SK-N-SH (cell line): ENCODE results near the gene RBBP8NL. TPM values are rescaled to one million over a fixed set of nuclear protein-coding genes. Genes with fewer than 3 reads are reported as not detected.

Experiments
- CTCF ChIA-PET: fragments of 300-600, 350-600 bp; formaldehyde crosslinking; extraction: SDS; loops from one replicate; lab custom pipeline; 2021; lab: Yijun Ruan, JAX
- POLR2A ChIA-PET: fragments of 350-600 bp; sonication (Branson Sonifier 250); formaldehyde crosslinking; extraction: SDS; loops from one replicate; lab custom pipeline; 2020; ENCODE audit warnings: antibody characterized with exemption, inconsistent platforms; lab: Yijun Ruan, JAX
- DNase-seq: peaks from one replicate; pipeline ENCODE4 v3.0.0; 2012
- H2AFZ ChIP-seq: fragments of 200-600 bp; sonication (generic); 2 replicates; pipeline ENCODE4 v1.8.1; 2016; ENCODE audit warnings: antibody characterized with exemption, mild to moderate bottlenecking, low read depth
- H3F3A ChIP-seq: fragments of 200-600 bp; sonication (generic); replicated peaks from 2 replicates; pipeline ENCODE3; 2016; ENCODE audit warnings: antibody characterized with exemption, mild to moderate bottlenecking; ENCODE audit not compliant: insufficient read depth
- H3K27ac ChIP-seq, 2 experiments: fragments of 200-500 bp in 1 of 2; fragments of 200-600 bp in 1 of 2; sonication (Bioruptor generic) in 1 of 2; sonication (generic), shearing (Covaris generic) in 1 of 2; 2 replicates each; pipeline versions ENCODE4 v1.5.1 to v1.6.1; 2014 to 2016; ENCODE audit warnings: low read depth in 2 of 2, inconsistent platforms in 1 of 2, low read length in 1 of 2, mild to moderate bottlenecking in 1 of 2, mixed read lengths in 1 of 2
- H3K27me3 ChIP-seq: fragments of 200-600 bp; sonication (generic), shearing (Covaris generic); 2 replicates; pipeline ENCODE4 v1.6.1; 2016; ENCODE audit warnings: mixed run types; ENCODE audit not compliant: insufficient read depth
- H3K36me3 ChIP-seq, 2 experiments: fragments of 200-500 bp in 1 of 2; fragments of 200-600 bp in 1 of 2; sonication (Bioruptor generic) in 1 of 2; sonication (generic) in 1 of 2; replicated peaks in 1 of 2; 2 replicates each; pipeline versions ENCODE3 to v1.5.1; 2014 to 2016; ENCODE audit warnings: low read length in 1 of 2, mild to moderate bottlenecking in 1 of 2; ENCODE audit not compliant: insufficient read depth in 2 of 2, control insufficient read depth in 1 of 2
- H3K4me1 ChIP-seq, 2 experiments: fragments of 200-500 bp in 1 of 2; fragments of 200-600 bp in 1 of 2; sonication (Bioruptor generic) in 1 of 2; sonication (generic), shearing (Covaris generic) in 1 of 2; 2 replicates each; pipeline versions ENCODE4 v1.5.1 to v1.6.1; 2014 to 2016; ENCODE audit warnings: low read depth in 1 of 2, low read length in 1 of 2, mixed run types in 1 of 2; ENCODE audit not compliant: insufficient read depth in 2 of 2, control insufficient read depth in 1 of 2
- H3K4me2 ChIP-seq: fragments of 200-600 bp; sonication (generic), shearing (Covaris generic); 2 replicates; pipeline ENCODE4 v1.6.1; 2017; ENCODE audit warnings: mixed run types
- H3K4me3 ChIP-seq, 2 experiments: fragments of 200-500 bp in 1 of 2; fragments of 200-600 bp in 1 of 2; sonication (Bioruptor generic) in 1 of 2; sonication (generic), shearing (Covaris generic) in 1 of 2; 2 replicates each; pipeline versions ENCODE4 v1.5.1 to v1.8.1; 2014 to 2016; ENCODE audit warnings: low read depth in 2 of 2, inconsistent platforms in 1 of 2, low read length in 1 of 2, mild to moderate bottlenecking in 1 of 2, mixed read lengths in 1 of 2, moderate library complexity in 1 of 2
- H3K79me2 ChIP-seq: fragments of 200-600 bp; sonication (generic); 2 replicates; pipeline ENCODE4 v1.8.1; 2017; ENCODE audit warnings: mild to moderate bottlenecking; ENCODE audit not compliant: insufficient read depth
- H3K9ac ChIP-seq: fragments of 200-600 bp; sonication (generic); 2 replicates; pipeline ENCODE4 v1.6.1; 2017; ENCODE audit warnings: mixed run types
- H3K9me2 ChIP-seq: fragments of 200-600 bp; sonication (generic); 2 replicates; pipeline ENCODE4 v1.6.1; 2017; ENCODE audit warnings: mixed run types
- H3K9me3 ChIP-seq: fragments of 200-600 bp; sonication (generic); 2 replicates; pipeline ENCODE4 v1.6.1; 2017; ENCODE audit warnings: mixed run types, mild to moderate bottlenecking, moderate library complexity
- H4K20me1 ChIP-seq: fragments of 200-600 bp; sonication (generic); 2 replicates; pipeline ENCODE4 v1.6.1; 2017; ENCODE audit warnings: mild to moderate bottlenecking, mixed run types; ENCODE audit not compliant: insufficient read depth
- EZH2phosphoT487 ChIP-seq: fragments of 200-600 bp; sonication (generic); IDR thresholded peaks from 2 replicates; pipeline ENCODE4 v1.6.1; 2017; ENCODE audit warnings: low read depth, mixed run types, mild to moderate bottlenecking, antibody characterized with exemption, moderate library complexity, borderline replicate concordance
- FOSL2 ChIP-seq: IDR thresholded peaks from 2 replicates; pipeline ENCODE4 v1.4.0; 2012; ENCODE audit warnings: low read depth, mild to moderate bottlenecking, moderate library complexity, borderline replicate concordance
- FOXM1 ChIP-seq: IDR thresholded peaks from 2 replicates; pipeline ENCODE4 v1.4.0; 2012; ENCODE audit warnings: low read depth, mild to moderate bottlenecking
- GATA2 ChIP-seq: sonication (generic); formaldehyde crosslinking; IDR thresholded peaks from 2 replicates; pipeline ENCODE4 v1.5.0; 2020; ENCODE audit warnings: mild to moderate bottlenecking, missing genetic modification reagents
- JUND ChIP-seq: IDR thresholded peaks from 2 replicates; pipeline ENCODE4 v1.4.0; 2012
- POLR2AphosphoS5 ChIP-seq: IDR thresholded peaks from 2 replicates; pipeline ENCODE4 v1.6.1; 2012; ENCODE audit warnings: low read depth, low read length
- RCOR1 ChIP-seq: fragments of 150-350 bp; IDR thresholded peaks from 2 replicates; pipeline ENCODE4 v1.6.1; 2017; ENCODE audit warnings: antibody characterized with exemption, low read length
- RFX5 ChIP-seq: IDR thresholded peaks from 2 replicates; pipeline ENCODE4 v1.6.1; 2012; ENCODE audit warnings: mild to moderate bottlenecking, improper control_type of control experiment, low read length
- RXRA ChIP-seq: IDR thresholded peaks from 2 replicates; pipeline ENCODE4 v1.4.0; 2012; ENCODE audit warnings: low read depth, mild to moderate bottlenecking, borderline replicate concordance
- SIN3A ChIP-seq: IDR thresholded peaks from 2 replicates; pipeline ENCODE4 v1.6.1; 2012; ENCODE audit warnings: low read depth, mild to moderate bottlenecking, low read length, moderate library complexity, borderline replicate concordance
- SMC3 ChIP-seq: IDR thresholded peaks from 2 replicates; pipeline ENCODE4 v1.6.1; 2012; ENCODE audit warnings: low read depth, low read length, improper control_type of control experiment
- TAF1 ChIP-seq: IDR thresholded peaks from 2 replicates; pipeline ENCODE4 v1.6.1; 2012; ENCODE audit warnings: low read depth, mild to moderate bottlenecking, low read length, moderate library complexity, borderline replicate concordance
- TCF12 ChIP-seq: IDR thresholded peaks from 2 replicates; pipeline ENCODE4 v1.4.0; 2012
- TEAD4 ChIP-seq: IDR thresholded peaks from 2 replicates; pipeline ENCODE4 v1.4.0; 2012; ENCODE audit warnings: mild to moderate bottlenecking, borderline replicate concordance; ENCODE audit not compliant: insufficient read depth
- WGBS: methylation state at CpG from one replicate; pipeline ENCODE4 v1.1.6; 2017; ENCODE audit warnings: low lambda C conversion rate; 5-methylcytosine and 5-hydroxymethylcytosine counted together
- polyA plus RNA-seq, 3 experiments: library from polyadenylated mRNA; depleted of rRNA; stranded (reverse); fragments of >200 nt; gene quantifications; 2 replicates each; pipeline ENCODE4 v1.2.3, GENCODE V29; 2012
- TF ChIP-seq, protein P1 (sequence below): IDR thresholded peaks from 2 replicates; pipeline ENCODE4 v1.4.0; 2012; ENCODE audit warnings: low read depth, borderline replicate concordance
- TF ChIP-seq, protein P2 (sequence below): IDR thresholded peaks from 2 replicates; pipeline ENCODE4 v1.4.0; 2012; ENCODE audit warnings: low read depth
- TF ChIP-seq, protein P3 (sequence below): IDR thresholded peaks from 2 replicates; pipeline ENCODE4 v1.6.1; 2012; ENCODE audit warnings: mild to moderate bottlenecking, low read depth, low read length, moderate library complexity
- TF ChIP-seq, protein P4 (sequence below): fragments of 150-350 bp; IDR thresholded peaks from 2 replicates; pipeline ENCODE4 v1.6.1; 2017; ENCODE audit warnings: antibody characterized with exemption, low read length, low read depth, borderline replicate concordance
- TF ChIP-seq, protein P5 (sequence below): IDR thresholded peaks from 2 replicates; pipeline ENCODE4 v1.4.0; 2012; ENCODE audit warnings: low read depth, borderline replicate concordance
- TF ChIP-seq, protein P6 (sequence below): fragments of 150-350 bp; IDR thresholded peaks from 2 replicates; pipeline ENCODE4 v1.6.1; 2016; ENCODE audit warnings: mild to moderate bottlenecking, low read depth, low read length

The RBBP8NL gene
- polyA plus RNA-seq, 1 of the 3 experiments (the other 2 are of a cell fraction), result not detected

DNA sequence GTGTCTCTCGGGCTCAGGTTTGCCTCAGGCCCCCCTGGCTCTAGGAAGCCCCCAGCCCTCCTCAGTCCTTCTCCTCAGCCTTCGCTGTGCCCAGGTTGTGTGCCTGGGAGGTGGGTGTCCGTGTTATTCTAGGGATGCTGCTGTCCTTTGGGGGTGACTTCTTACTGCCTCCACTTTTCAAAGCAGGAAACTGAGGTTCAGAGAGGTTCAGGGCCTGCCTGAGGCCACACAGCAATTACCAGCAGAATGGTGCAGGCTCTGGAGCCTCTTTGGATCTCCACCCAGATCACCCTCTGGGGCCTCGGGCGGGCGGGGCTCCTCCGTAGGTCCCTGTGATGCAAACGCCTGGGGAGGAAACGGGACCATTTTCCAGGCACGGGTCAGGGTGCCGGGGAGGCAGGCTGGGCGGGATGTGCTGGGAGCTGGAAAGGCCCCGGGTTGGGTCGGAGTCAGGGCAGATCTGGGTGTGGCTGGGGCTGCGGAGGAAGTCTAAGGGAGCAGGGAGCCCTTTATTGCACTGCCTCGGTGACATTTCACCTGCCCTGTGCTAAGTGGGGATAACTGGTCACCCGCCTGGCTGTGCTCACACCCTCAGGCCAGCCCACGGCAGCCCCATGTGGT is 25.2 kb upstream of the RBBP8NL start:
- H3K4me1 ChIP-seq, result peaks cover 0 to 8% of the 10 kb centered on the region in 2 experiments; a peak in 1 of 4 replicates
- no peak overlapping the region for H3K4me3 ChIP-seq
- 73% methylated on average over 12 of the region's 18 CpGs for WGBS
- H3K79me2 ChIP-seq, result no peaks in the 10 kb centered on the region
- no peak overlapping the region for H3K9ac ChIP-seq
- DNase-seq, result no peak
- no peaks in the 10 kb centered on the region for H4K20me1 ChIP-seq
- no peak overlapping the region for H3K4me2 ChIP-seq
- H3K9me3 ChIP-seq, result no peaks in the 10 kb centered on the region
- ChIA-PET CTCF (no interaction called here), POLR2A (no interaction called here)
- H3K27me3 ChIP-seq, result no peaks in the 10 kb centered on the region
- H2AFZ ChIP-seq, result no peak overlapping the region
- H3K27ac ChIP-seq, result no peak overlapping the region
- no peaks in the 10 kb centered on the region for H3K9me2 ChIP-seq
- H3K36me3 ChIP-seq, result no peaks in the 10 kb centered on the region
- TF ChIP-seq SIN3A (no peak), GATA2 (CRISPR knock-in tag) (no peak), FOXM1 (no peak), RCOR1 (no peak), TCF12 (no peak), RXRA (no peak), EZH2phosphoT487 (no peak), JUND (no peak), SMC3 (no peak), TAF1 (no peak), TEAD4 (no peak), FOSL2 (no peak), POLR2AphosphoS5 (no peak), RFX5 (no peak)
- TF ChIP-seq, protein P1, sequence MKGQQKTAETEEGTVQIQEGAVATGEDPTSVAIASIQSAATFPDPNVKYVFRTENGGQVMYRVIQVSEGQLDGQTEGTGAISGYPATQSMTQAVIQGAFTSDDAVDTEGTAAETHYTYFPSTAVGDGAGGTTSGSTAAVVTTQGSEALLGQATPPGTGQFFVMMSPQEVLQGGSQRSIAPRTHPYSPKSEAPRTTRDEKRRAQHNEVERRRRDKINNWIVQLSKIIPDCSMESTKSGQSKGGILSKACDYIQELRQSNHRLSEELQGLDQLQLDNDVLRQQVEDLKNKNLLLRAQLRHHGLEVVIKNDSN, result no peak
- TF ChIP-seq, protein P2, sequence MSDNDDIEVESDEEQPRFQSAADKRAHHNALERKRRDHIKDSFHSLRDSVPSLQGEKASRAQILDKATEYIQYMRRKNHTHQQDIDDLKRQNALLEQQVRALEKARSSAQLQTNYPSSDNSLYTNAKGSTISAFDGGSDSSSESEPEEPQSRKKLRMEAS, result no peak
- TF ChIP-seq, protein P3, sequence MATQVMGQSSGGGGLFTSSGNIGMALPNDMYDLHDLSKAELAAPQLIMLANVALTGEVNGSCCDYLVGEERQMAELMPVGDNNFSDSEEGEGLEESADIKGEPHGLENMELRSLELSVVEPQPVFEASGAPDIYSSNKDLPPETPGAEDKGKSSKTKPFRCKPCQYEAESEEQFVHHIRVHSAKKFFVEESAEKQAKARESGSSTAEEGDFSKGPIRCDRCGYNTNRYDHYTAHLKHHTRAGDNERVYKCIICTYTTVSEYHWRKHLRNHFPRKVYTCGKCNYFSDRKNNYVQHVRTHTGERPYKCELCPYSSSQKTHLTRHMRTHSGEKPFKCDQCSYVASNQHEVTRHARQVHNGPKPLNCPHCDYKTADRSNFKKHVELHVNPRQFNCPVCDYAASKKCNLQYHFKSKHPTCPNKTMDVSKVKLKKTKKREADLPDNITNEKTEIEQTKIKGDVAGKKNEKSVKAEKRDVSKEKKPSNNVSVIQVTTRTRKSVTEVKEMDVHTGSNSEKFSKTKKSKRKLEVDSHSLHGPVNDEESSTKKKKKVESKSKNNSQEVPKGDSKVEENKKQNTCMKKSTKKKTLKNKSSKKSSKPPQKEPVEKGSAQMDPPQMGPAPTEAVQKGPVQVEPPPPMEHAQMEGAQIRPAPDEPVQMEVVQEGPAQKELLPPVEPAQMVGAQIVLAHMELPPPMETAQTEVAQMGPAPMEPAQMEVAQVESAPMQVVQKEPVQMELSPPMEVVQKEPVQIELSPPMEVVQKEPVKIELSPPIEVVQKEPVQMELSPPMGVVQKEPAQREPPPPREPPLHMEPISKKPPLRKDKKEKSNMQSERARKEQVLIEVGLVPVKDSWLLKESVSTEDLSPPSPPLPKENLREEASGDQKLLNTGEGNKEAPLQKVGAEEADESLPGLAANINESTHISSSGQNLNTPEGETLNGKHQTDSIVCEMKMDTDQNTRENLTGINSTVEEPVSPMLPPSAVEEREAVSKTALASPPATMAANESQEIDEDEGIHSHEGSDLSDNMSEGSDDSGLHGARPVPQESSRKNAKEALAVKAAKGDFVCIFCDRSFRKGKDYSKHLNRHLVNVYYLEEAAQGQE, result no peak
- TF ChIP-seq, protein P4, sequence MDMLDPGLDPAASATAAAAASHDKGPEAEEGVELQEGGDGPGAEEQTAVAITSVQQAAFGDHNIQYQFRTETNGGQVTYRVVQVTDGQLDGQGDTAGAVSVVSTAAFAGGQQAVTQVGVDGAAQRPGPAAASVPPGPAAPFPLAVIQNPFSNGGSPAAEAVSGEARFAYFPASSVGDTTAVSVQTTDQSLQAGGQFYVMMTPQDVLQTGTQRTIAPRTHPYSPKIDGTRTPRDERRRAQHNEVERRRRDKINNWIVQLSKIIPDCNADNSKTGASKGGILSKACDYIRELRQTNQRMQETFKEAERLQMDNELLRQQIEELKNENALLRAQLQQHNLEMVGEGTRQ, result no peak
- TF ChIP-seq, protein P5, sequence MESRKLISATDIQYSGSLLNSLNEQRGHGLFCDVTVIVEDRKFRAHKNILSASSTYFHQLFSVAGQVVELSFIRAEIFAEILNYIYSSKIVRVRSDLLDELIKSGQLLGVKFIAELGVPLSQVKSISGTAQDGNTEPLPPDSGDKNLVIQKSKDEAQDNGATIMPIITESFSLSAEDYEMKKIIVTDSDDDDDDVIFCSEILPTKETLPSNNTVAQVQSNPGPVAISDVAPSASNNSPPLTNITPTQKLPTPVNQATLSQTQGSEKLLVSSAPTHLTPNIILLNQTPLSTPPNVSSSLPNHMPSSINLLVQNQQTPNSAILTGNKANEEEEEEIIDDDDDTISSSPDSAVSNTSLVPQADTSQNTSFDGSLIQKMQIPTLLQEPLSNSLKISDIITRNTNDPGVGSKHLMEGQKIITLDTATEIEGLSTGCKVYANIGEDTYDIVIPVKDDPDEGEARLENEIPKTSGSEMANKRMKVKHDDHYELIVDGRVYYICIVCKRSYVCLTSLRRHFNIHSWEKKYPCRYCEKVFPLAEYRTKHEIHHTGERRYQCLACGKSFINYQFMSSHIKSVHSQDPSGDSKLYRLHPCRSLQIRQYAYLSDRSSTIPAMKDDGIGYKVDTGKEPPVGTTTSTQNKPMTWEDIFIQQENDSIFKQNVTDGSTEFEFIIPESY, result no peak
- TF ChIP-seq, protein P6, sequence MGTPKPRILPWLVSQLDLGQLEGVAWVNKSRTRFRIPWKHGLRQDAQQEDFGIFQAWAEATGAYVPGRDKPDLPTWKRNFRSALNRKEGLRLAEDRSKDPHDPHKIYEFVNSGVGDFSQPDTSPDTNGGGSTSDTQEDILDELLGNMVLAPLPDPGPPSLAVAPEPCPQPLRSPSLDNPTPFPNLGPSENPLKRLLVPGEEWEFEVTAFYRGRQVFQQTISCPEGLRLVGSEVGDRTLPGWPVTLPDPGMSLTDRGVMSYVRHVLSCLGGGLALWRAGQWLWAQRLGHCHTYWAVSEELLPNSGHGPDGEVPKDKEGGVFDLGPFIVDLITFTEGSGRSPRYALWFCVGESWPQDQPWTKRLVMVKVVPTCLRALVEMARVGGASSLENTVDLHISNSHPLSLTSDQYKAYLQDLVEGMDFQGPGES, result no peak
- no peaks in the 10 kb centered on the region for H3F3A ChIP-seq
